Colonic mucosa (tissue), 4 donors: ENCODE results near the gene KHDC3L. TPM values are rescaled to one million over a fixed set of nuclear protein-coding genes. Genes with fewer than 3 reads are reported as not detected.

Source experiments
- DNase-seq: peaks from one replicate; pipeline ENCODE4 v3.0.0-alpha.2; 2020
- H3K27ac ChIP-seq: fragments of 200-600 bp; one replicate; pipeline ENCODE4 v1.8.0; 2021
- H3K27me3 ChIP-seq: fragments of 200-600 bp; one replicate; pipeline ENCODE4 v1.8.0; 2021
- H3K36me3 ChIP-seq: fragments of 200-600 bp; one replicate; pipeline ENCODE4 v1.8.0; 2021
- H3K4me1 ChIP-seq: fragments of 200-600 bp; one replicate; pipeline ENCODE4 v1.8.0; 2021; ENCODE audit warnings: mild to moderate bottlenecking
- H3K4me3 ChIP-seq: fragments of 200-600 bp; one replicate; pipeline ENCODE4 v1.8.0; 2021
- H3K9ac ChIP-seq, 2 donors: one replicate each; pipeline ENCODE4 v1.7.0; 2013; ENCODE audit warnings: control low read depth in 2 of 2, low read depth in 2 of 2, low read length in 2 of 2
- H3K9me3 ChIP-seq: fragments of 200-600 bp; one replicate; pipeline ENCODE4 v1.8.0; 2021
- CTCF ChIP-seq: fragments of 200-600 bp; IDR thresholded peaks from one replicate; pipeline ENCODE4 v1.8.0; 2022; ENCODE audit warnings: antibody characterized with exemption, mild to moderate bottlenecking
- intact Hi-C: fragments of 100-400 bp; cut with DNase I; formaldehyde crosslinking; loops from one replicate; pipeline ENCODE4 v1.14.1; 2022
- total RNA-seq, 2 donors: library from RNA; stranded (reverse); fragmentation: NEBNext Ultra II Directional in 1 of 2; extraction: Animal tissue kit (Norgen Biotek cat#: 25700) in 1 of 2; gene quantifications; one replicate each; pipeline ENCODE4 v1.2.1, GENCODE V29; 2021
- donor health status: healthy.
- donor health status: DM: no; HTN: no; CAD: no.
- donor health status: DM: no; HTN: no; CAD: no.

KHDC3L gene
- total RNA-seq, 2 donors from 2014 or later: not detected

GRCh38 chr6:73368675-73369074 lies 6.2 kb downstream of the KHDC3L start:
- intact Hi-C loops: no loop called here
- no peak for DNase-seq
- Histone ChIP-seq H3K4me1 (no peaks in the 10 kb centered on the region), H3K4me3 (no peak overlapping the region), H3K27ac (no peak overlapping the region), H3K27me3 (no peaks in the 10 kb centered on the region), H3K36me3 (no peaks in the 10 kb centered on the region), H3K9me3 (no peaks in the 10 kb centered on the region), H3K9ac (no peak overlapping the region)
- no peak for TF ChIP-seq CTCF

DNA sequence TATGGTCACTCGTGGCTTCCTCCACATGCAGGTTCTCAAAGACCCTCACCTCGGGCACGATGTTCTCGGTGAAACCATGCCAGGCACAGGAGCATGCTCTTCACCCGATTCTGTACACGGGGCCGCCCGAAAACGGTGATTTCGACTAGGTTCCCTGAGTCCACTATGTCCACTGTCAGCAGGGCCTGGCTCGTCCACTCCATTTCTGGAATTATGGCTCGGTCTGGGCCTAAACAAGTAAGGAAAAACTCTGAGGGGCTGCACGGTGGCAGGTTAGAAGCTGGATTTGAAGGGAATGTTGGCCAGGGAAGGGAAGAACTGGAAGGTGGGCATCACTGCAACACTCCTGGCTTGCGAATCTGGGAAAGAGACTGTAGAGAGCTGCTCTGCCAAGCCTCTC lies 6.7 kb downstream of the KHDC3L start:
- no peak for DNase-seq
- H3K4me1 ChIP-seq: no peaks in the 10 kb centered on the region
- no peak overlapping the region for H3K27ac ChIP-seq
- H3K9ac ChIP-seq: no peak overlapping the region
- intact Hi-C loops: no loop called here
- no peaks in the 10 kb centered on the region for H3K9me3 ChIP-seq
- no peak overlapping the region for H3K4me3 ChIP-seq
- no peak for TF ChIP-seq CTCF
- H3K27me3 ChIP-seq: no peaks in the 10 kb centered on the region
- H3K36me3 ChIP-seq: no peaks in the 10 kb centered on the region

DNA sequence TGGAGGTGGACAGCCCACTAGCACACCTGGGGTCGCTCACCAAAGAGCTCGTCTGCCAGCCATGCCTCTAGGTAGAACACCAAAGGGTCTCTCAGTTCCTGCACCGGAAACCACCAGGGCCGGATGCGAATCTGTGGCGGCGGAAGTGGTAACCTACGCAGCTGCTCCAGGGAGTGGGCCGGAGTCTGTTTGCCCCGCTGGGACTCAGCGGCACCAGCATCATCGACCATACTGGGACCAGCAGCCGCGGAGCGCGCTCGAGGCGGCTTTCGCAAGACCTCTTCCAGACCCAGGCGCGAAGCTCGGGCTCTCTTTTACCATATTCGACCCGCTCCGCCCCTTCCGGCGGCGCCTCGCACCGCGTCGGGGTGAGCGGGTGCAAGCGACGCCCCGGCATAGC lies 7.1 kb downstream of the KHDC3L start, which contains the start of gene OOEP:
Gene OOEP (minus strand): TSS at position 335 of the 400 bp plus-strand sequence. CDS start 105 bp downstream, at position 230.
- Histone ChIP-seq H3K4me1 (no peaks in the 10 kb centered on the region), H3K9ac (no peak within 1 kb of the TSS), H3K27me3 (no peaks in the 10 kb centered on the region), H3K27ac (no peak within 1 kb of the TSS), H3K9me3 (no peaks in the 10 kb centered on the region), H3K4me3 (no peak within 1 kb of the TSS), H3K36me3 (no peaks in the 10 kb centered on the region)
- no peak for DNase-seq
- intact Hi-C loops: no loop called here
- TF ChIP-seq CTCF: no peak

DNA sequence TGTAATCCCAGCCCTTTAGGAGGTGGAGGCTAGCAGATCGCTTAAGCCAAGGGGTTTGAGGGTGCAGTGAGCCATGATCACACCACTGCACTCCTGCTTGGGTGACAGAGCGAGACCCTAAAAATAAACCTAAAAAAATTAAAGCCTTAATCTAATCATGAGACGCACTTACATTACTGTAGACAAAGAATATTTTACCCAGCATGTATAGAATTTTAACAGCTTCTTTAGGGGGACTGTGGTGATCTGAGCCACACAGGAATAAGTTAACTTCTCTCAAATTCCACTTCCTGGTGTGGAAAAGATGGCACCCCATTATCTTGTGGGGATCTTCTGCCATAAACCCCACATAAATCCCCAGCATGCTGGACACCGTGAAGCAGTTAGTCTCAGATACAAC lies 9.5 kb downstream of the KHDC3L start:
- no peaks in the 10 kb centered on the region for H3K36me3 ChIP-seq
- H3K9me3 ChIP-seq: no peaks in the 10 kb centered on the region
- intact Hi-C loops: no loop called here
- H3K9ac ChIP-seq: no peak overlapping the region
- H3K4me3 ChIP-seq: no peak overlapping the region
- H3K27me3 ChIP-seq: no peaks in the 10 kb centered on the region
- H3K27ac ChIP-seq: no peak overlapping the region
- DNase-seq: no peak
- TF ChIP-seq CTCF: no peak
- no peaks in the 10 kb centered on the region for H3K4me1 ChIP-seq

DNA sequence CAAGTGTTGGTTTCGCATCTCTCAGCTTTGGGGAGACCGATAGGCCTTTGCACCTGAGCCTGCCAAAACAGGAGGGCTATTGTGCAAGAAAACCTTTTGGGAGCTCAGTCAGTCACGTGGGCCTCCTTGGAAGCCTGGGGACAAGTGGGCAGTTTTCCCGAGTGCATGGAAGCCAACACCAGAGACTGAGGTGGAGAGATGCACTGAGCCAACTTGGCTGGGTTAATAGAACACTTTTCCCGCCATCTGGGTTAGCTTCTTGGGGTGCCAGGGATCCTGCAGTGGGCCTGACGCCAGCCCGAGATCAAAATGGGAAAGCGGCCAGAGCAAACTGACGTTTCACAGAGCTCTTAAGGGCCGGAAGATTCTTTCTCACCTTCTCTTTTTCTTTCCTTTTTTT lies 10.1 kb downstream of the KHDC3L start:
- H3K27me3 ChIP-seq: no peaks in the 10 kb centered on the region
- TF ChIP-seq CTCF: no peak
- H3K4me3 ChIP-seq: no peak overlapping the region
- no peak overlapping the region for H3K27ac ChIP-seq
- no peaks in the 10 kb centered on the region for H3K9me3 ChIP-seq
- intact Hi-C loops: no loop called here
- no peak overlapping the region for H3K9ac ChIP-seq
- no peaks in the 10 kb centered on the region for H3K4me1 ChIP-seq
- no peak for DNase-seq
- H3K36me3 ChIP-seq: no peaks in the 10 kb centered on the region

GRCh38 chr6:73375216-73375615 lies 12.8 kb downstream of the KHDC3L start:
- no peaks in the 10 kb centered on the region for H3K4me1 ChIP-seq
- no peaks in the 10 kb centered on the region for H3K9me3 ChIP-seq
- DNase-seq: no peak
- no peak for TF ChIP-seq CTCF
- no peak overlapping the region for H3K27ac ChIP-seq
- no peaks in the 10 kb centered on the region for H3K27me3 ChIP-seq
- no peak overlapping the region for H3K4me3 ChIP-seq
- H3K36me3 ChIP-seq: no peaks in the 10 kb centered on the region
- H3K9ac ChIP-seq: no peak overlapping the region
- intact Hi-C loops: no loop called here
